A673 (cell line): ENCODE data around the gene CRACR2B. TPM values are rescaled to one million over a fixed set of nuclear protein-coding genes. Genes with fewer than 3 reads are reported as not detected.

Source experiments
- BruUV-seq: library from RNA; stranded (reverse); fragments of 400-500 nt; replicated peaks from 2 replicates; lab custom pipeline; 2021; lab: Mats Ljungman, UMichigan
- CTCF ChIA-PET: fragments of 300-600 bp; sonication (Branson Sonifier 250); formaldehyde crosslinking; loops from one replicate; lab custom pipeline; 2022; ENCODE audit warnings: antibody characterized with exemption; lab: Charles Lee
- POLR2A ChIA-PET: fragments of 300-600 bp; sonication (Branson Sonifier 250); formaldehyde crosslinking; loops from one replicate; lab custom pipeline; 2022; ENCODE audit warnings: antibody characterized with exemption; ENCODE audit not compliant: low non-redundant PET; lab: Charles Lee
- DNase-seq: peaks from one replicate; pipeline ENCODE4 v3.0.0-alpha.2; 2015; ENCODE audit warnings: low spot score
- H3K27ac ChIP-seq: fragments of 200-600 bp; sonication (generic); 2 replicates; pipeline ENCODE4 v1.5.1; 2016; ENCODE audit warnings: mixed run types, low read depth, mild to moderate bottlenecking, mixed read lengths, antibody characterized with exemption, low read length; ENCODE audit not compliant: poor library complexity, severe bottlenecking
- H3K27me3 ChIP-seq: fragments of 200-600 bp; sonication (generic); replicated peaks from 2 replicates; pipeline ENCODE4 v1.6.1; 2017; ENCODE audit warnings: mixed run types, low read depth, mild to moderate bottlenecking, mixed read lengths, antibody characterized with exemption, low read length; ENCODE audit not compliant: insufficient read depth, poor library complexity
- H3K36me3 ChIP-seq: fragments of 200-600 bp; sonication (generic); 2 replicates; pipeline ENCODE4 v1.6.1; 2016; ENCODE audit warnings: mixed run types, mild to moderate bottlenecking, mixed read lengths, antibody characterized with exemption, low read length; ENCODE audit not compliant: insufficient read depth, poor library complexity, severe bottlenecking
- H3K4me1 ChIP-seq: fragments of 200-600 bp; sonication (generic); 2 replicates; pipeline ENCODE4 v1.6.1; 2017; ENCODE audit warnings: mixed run types, mild to moderate bottlenecking, mixed read lengths, antibody characterized with exemption, low read length; ENCODE audit not compliant: insufficient read depth, poor library complexity, severe bottlenecking
- H3K4me3 ChIP-seq: fragments of 200-600 bp; sonication (generic); 2 replicates; pipeline ENCODE4 v1.5.1; 2016; ENCODE audit warnings: low read depth, mixed run types, mild to moderate bottlenecking, mixed read lengths, low read length; ENCODE audit not compliant: poor library complexity, severe bottlenecking
- H3K9me3 ChIP-seq: fragments of 200-600 bp; sonication (generic); 2 replicates; pipeline ENCODE4 v1.6.1; 2016; ENCODE audit warnings: mixed run types, low read depth, mild to moderate bottlenecking, mixed read lengths, antibody characterized with exemption, low read length; ENCODE audit not compliant: poor library complexity, severe bottlenecking
- EZH2 ChIP-seq: fragments of 200-600 bp; sonication (generic); IDR thresholded peaks from 2 replicates; pipeline ENCODE4 v1.6.1; 2017; ENCODE audit warnings: borderline replicate concordance, low read depth, mild to moderate bottlenecking, mixed read lengths, antibody characterized with exemption, low read length; ENCODE audit not compliant: poor library complexity, severe bottlenecking
- intact Hi-C: fragments of 100-400 bp; cut with micrococcal nuclease; formaldehyde crosslinking; loops from one replicate; pipeline ENCODE4 v1.10.0; 2022; ENCODE audit not compliant: unreplicated experiment
- total RNA-seq: library from RNA; stranded (reverse); gene quantifications from 2 replicates; pipeline ENCODE4 v1.2.3, GENCODE V29; 2021
- TF ChIP-seq, protein P1 (sequence below): fragments of 300-800, 200-600 bp; sonication (generic); conservative IDR thresholded peaks from 2 replicates; pipeline ENCODE4 v1.5.1; 2017; ENCODE audit warnings: low read depth, mild to moderate bottlenecking, antibody characterized with exemption, low read length, moderate library complexity, mixed read lengths

The CRACR2B gene
- total RNA-seq, 1 experiment from 2014 or later = 1.1 TPM

GRCh38 chr11:867856-868358, 40.2 kb downstream of the CRACR2B start:
- no peak overlapping the region for H3K4me3 ChIP-seq
- POLR2A ChIA-PET = no interaction called here
- H3K36me3 ChIP-seq = no peaks in the 10 kb centered on the region
- BruUV-seq = no TSS peak
- intact Hi-C loops = no loop called here
- TF ChIP-seq, protein P1, sequence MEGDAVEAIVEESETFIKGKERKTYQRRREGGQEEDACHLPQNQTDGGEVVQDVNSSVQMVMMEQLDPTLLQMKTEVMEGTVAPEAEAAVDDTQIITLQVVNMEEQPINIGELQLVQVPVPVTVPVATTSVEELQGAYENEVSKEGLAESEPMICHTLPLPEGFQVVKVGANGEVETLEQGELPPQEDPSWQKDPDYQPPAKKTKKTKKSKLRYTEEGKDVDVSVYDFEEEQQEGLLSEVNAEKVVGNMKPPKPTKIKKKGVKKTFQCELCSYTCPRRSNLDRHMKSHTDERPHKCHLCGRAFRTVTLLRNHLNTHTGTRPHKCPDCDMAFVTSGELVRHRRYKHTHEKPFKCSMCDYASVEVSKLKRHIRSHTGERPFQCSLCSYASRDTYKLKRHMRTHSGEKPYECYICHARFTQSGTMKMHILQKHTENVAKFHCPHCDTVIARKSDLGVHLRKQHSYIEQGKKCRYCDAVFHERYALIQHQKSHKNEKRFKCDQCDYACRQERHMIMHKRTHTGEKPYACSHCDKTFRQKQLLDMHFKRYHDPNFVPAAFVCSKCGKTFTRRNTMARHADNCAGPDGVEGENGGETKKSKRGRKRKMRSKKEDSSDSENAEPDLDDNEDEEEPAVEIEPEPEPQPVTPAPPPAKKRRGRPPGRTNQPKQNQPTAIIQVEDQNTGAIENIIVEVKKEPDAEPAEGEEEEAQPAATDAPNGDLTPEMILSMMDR = no peak
- TF ChIP-seq EZH2 = no peak
- H3K9me3 ChIP-seq = no peaks in the 10 kb centered on the region
- no peak overlapping the region for H3K27ac ChIP-seq
- CTCF ChIA-PET = interaction anchor here (0.7 kb wide), 1 partner anchor 403 kb away, joined by 4 read pairs; no protein-coding TSS in a partner anchor
- H3K4me1 ChIP-seq = no peaks in the 10 kb centered on the region
- H3K27me3 ChIP-seq = no peaks in the 10 kb centered on the region
- DNase-seq = no peak

GRCh38 chr11:868394-868793, 40.7 kb downstream of the CRACR2B start:
- intact Hi-C loops = no loop called here
- H3K36me3 ChIP-seq = no peaks in the 10 kb centered on the region
- no peaks in the 10 kb centered on the region for H3K4me1 ChIP-seq
- no peaks in the 10 kb centered on the region for H3K9me3 ChIP-seq
- no peak for DNase-seq
- no peak overlapping the region for H3K27ac ChIP-seq
- no TSS peak for BruUV-seq
- H3K27me3 ChIP-seq = no peaks in the 10 kb centered on the region
- TF ChIP-seq, protein P1 = no peak
- no peak for TF ChIP-seq EZH2
- ChIA-PET POLR2A (no interaction called here), CTCF (no interaction called here)
- no peak overlapping the region for H3K4me3 ChIP-seq

DNA sequence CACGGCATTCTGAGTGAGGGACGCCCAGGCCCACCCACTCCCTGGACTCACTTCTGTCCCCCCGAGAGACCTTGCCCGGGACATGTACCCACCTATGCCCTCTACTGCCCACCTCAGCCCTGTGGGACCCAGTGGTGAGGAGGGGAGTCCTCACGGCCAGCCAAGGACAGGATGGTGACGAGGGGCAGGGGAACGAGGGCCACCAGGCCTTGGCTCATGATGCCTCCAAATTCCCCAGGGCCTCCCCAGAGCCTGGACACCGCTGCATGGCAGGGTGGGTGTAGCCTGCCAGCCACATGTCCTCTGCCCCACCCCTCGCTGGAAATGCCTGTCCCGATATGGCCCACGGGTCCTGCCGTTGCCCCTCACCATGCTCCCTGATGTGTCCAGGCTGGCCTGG, 41.1 kb downstream of the CRACR2B start:
- H3K27me3 ChIP-seq = no peaks in the 10 kb centered on the region
- no peak overlapping the region for H3K27ac ChIP-seq
- no peaks in the 10 kb centered on the region for H3K9me3 ChIP-seq
- intact Hi-C loops = no loop called here
- TF ChIP-seq, protein P1 = no peak
- no peak for TF ChIP-seq EZH2
- H3K36me3 ChIP-seq = no peaks in the 10 kb centered on the region
- POLR2A ChIA-PET = no interaction called here
- CTCF ChIA-PET = no interaction called here
- H3K4me3 ChIP-seq = no peak overlapping the region
- DNase-seq = no peak
- H3K4me1 ChIP-seq = no peaks in the 10 kb centered on the region
- BruUV-seq = no TSS peak
